Measurements from ENCODE around the gene RNF166.

RNF166 gene

DNA sequence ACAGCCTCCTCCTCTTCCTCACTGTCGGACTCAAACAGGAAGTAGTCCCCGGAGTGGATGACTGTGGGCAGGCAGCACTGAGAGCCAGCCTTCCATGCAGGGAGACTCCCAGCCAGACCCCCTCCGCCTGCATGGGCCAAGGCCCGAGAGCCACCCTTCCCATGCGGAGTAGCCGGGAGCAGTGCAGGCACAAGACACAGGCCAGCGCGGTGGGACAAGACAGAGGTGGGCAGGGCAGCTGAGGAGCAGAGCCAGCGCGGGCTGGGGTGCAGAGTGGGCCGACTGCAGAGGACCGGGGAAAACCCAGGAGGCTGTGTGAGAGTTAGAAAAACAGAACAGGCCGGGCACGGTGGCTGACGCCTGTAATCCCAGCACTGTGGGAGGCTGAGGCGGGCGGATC is 17.7 kb upstream of the RNF166 start:
- DNase-seq (ENCODE audit: low spot score), result no peak

DNA sequence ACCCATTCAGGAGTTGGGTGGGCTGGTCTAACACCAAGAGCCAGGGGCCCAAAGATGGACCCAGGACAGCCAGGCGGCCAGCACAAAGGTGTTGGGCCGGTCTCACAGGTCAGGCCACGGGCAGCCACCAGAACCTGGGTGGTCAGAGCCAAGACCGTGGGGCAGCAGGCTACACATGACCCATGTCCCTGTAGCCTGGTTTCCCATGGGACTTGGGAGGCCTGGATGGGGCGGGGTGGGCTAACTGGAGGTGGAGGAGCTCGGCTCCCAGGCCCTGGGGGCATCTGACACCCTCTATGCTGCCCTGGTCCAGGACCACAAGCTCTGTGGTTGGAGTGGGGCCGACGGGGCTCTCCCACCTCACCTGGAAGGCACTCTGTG is 17.3 kb upstream of the RNF166 start:
- no peak for DNase-seq (ENCODE audit: low spot score)

DNA sequence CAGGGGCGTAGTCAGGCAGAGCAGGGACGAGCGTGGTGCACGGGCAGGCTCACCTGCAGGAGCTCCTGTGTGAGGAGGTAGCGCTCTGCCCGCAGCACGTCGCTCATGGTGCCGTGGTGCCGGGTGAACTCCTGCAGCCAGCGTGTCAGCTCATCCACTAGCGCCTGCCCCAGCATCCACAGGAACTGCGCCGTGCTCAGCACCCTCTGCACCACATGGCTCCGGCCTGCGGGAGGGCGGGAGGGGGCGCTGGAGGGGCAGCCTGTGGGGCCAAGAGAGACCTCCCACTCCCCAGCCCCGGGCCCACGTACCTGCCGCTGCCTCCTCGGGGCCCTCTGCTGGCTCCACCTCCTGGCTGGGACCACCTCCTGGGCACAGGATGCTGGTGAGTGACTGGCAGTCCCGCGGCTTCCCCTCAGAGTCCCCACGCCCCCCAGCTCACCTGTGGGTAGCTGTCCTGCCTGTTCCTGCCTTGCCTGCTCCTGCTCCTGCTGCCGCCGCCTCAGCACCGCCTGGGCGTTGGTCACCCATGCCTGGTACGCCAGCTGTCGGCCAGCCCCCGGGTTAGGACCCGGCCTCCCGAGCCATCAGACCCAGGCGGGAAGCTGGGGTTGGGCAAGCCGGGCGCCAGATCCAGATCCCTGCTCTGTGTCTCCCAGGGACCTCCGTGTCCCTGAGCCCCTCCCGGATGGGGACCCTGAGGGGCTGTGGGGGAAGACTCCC is 16.7 kb upstream of the RNF166 start:
- no peak for DNase-seq (ENCODE audit: low spot score)

DNA sequence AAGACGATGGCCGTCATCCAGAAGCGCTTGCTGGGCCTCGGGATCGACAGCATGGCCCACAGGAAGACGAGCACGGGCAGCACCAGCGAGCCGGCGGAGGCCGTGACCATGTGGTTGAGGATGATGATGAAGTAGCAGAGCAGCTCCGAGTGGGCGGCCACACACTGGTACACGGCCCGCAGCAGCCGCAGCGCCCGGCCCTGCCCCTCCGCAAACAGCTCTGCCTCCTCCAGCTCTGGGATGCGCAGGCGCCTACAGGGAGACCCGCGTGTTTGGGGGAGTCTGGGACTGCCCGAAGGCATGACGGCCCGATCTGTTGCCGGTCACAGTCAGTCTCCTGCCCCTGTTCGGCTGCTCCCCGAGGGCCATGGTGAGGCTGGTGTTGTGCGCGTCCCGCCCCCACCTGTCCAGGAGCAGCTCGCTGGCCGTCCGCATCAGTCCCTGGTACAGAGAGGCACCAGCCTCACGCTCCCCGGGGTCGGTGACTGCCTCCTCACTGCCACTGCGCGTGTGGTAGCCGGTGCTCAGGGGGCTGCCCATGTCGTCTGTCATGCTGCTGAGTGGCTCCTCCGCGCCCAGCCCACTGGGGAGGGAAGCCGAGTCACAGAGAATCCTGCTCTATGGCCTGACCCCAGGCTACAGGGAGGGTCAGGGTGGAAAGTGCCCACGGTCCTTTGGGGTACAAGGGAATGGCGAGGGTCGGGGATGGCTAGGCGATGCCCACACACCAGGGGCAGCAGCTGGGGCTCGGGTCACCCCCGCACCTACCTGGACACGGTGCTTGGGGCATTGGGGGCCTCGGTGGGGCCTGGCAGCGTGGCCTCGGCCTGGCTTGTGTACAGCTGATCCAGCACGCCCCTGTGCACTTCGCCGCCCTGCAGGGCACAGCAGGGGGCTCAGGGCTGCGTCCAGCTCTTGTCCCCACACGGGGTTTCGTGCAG is 15.9 kb upstream of the RNF166 start:
- DNase-seq (ENCODE audit: low spot score), result no peak

DNA sequence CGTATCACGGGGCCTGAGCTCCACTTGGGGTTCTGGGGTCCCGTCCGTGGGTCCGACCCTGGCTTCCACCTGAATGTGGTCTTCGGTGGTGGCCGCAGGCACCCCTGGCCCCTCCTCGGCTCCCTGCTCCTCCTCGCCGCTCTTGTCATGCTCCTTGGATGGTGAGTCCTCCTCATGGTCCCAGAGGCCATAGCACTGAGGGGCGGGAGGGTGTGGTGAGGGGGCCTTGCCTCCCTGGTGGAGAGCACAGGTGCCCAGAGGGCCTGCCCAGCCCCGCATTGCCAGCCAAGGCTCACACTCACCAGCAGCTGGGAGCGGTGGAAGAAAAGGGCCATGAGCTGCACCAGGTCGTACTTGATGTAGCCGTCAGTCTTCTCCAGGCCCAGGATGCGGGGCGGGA is 15.0 kb upstream of the RNF166 start:
- DNase-seq (ENCODE audit: low spot score), result no peak

DNA sequence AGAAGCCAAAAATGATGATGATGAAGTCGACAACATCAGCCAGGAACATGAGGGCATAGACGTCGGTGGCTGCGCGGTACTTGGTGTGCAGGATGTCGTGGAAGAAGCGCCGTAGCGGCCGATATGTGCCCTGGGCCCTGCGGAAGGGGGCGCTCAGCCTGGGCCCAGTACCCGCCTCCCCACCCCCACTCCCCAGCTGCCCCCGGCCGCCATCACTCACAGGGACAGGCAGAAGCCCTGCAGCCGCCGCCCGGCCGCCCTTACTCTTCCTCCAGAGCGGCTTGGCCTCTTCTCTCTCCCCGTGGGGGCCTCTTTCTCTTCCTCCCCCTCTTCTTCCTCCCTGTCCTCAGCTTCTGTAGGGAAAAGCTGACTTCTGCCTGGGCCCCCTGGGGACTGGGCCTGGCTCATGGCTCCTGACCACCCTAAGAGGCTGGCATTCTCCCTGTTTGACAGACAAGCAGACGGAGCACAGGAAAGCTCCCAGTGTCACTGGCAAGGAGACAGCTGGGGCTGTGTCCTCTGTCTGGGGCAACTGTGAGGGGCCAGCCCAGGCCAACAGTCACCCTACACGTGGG is 14.3 kb upstream of the RNF166 start:
- no peak for DNase-seq (ENCODE audit: low spot score)

DNA sequence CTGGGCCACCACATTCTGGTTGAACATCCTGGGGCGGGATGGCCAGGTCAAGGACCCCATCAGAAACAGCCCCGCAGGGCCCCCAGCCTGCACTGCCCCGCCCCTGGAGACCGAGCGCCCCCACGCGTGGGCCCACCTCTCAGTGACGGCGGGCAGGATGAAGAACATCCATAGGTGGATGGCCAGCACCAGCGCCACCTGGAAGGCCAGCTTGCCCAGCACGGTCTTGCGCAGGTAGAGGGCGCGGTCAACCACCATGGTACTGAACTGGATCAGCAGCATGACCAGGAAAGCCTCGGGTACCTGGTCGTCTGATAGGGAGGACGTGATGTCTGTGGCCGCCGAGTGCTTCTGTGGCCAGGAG is 13.7 kb upstream of the RNF166 start:
- DNase-seq (ENCODE audit: low spot score), result no peak

DNA sequence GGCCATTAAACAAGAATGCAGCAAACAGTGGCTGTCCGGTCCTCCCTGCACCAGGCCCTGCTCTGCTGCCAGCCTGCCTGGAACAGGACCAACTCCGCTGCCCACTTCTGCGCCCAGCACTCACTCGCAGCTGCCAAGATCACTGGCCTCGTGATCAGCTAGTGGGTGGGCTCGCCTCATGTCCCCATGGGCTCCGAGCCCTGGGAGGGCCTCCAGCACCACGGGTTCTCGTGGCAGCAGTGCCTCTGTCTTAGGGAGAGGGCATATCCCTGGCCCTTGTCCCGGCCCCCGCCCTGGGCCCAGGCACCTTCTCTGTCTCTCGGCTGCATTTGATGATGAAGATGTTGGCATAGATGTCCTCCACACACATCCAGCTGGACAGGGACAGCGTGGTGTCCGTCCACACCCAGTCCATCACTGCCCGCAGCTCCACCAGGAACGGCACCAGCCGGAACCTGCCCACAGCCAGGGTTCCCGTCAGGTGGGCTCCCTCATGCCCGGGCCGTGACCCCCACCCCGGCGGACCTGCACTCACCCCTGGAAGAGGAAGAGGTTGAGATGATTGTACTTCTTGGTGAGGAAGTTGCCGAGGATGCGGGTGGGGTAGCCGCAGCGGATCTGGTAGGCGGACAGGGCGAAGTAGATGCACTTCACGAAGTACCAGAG is 13.2 kb upstream of the RNF166 start:
- no peak for DNase-seq (ENCODE audit: low spot score)

DNA sequence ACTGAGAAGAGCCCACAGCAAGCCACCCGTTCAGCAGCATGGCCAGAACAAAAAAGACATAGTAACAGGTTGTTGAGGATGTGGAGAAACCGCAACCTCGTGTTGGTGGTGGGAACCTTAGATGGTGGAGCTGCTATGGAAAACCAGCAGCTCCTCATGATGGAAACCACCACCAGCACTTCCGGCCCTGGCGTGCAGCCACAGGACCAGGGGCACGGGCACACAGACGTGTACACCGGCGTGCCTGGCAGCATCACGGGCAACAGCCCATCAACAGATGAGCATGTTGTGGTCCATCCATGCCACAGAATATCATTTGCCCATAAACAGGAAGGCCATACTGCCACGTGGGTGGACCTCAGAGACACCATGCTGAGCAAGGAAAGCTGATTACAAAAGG is 12.0 kb upstream of the RNF166 start:
- DNase-seq (ENCODE audit: low spot score), result no peak

DNA sequence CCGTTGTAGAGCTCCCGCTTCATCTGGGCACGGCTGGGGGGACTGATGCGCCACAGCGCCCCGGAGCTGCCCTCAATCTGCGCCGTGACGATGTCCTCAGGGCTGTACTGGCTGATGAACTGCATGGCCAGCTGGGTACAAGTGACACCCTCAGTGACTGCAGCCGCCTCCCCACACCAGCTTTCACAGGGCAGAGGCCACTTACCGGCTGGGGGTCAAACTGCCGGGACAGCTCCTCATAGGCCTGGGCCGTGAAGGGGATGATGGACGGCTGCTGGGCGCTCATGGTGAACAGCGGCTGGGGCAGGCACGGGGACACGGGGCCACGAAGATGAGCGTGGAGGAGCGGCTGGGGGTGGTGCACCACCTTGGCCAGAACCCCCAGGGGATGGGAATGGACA is 10.4 kb upstream of the RNF166 start:
- DNase-seq (ENCODE audit: low spot score), result no peak

DNA sequence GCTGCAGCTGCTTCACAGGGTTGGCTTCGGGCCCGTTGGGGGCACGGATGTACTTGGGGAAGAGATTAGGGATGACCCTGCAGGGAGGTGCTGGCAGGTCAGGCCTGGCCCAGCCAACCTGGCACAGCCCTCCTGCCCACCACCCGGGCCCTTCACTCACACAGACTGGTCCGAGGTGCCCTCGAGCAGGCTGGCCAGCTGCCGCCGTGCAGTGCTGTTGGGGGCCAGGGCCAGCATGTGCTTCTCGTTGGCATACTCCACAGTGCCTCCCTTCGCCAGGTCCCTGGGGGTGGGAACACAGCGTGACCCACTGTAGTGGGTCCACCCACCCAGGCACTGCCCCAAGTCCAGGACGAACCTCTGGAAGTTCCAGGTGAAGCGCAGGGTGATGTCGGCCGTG is 10.0 kb upstream of the RNF166 start:
- DNase-seq (ENCODE audit: low spot score), result no peak

DNA sequence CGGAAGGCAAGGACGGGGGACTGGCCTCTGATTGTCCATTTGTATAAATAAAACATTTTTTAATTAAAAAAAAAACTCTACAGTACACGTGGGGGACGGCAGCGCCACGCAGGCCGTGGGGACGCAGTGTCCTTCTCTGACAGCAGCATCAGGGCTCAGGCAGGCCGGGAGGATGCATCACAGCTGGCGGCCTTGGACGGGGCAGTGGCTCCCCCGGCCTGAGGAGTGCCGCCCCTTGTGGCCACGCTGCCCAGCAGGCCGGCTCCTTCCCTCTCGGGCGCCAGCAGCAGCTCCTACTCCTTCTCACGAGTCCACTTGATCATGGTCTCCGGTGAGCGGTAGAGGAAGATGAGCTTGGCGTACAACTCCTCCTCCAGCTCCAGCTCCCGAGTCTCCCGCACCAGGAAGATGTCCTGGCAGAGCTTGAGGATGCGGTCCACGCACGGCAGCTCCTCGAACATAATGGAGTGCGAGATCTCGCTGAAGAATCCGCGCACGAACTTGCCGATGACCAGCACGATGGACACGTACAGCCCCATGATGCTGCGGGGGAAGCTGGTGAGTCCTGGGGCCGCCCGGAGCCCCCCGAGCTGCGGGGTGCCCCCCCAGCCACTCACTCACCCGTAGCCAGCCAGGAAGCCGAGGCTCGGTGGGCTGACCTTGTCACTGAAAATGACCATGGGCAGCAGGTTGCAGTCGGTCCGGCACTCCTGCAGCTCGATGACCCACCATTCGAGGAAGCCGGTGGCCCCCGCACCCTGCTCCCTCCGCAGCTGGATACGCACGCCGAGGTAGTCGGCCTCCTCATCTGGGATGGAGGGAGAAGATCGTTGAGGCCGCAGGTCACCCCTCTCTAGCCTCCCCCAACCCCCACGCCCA is 9.3 kb upstream of the RNF166 start:
- no peak for DNase-seq (ENCODE audit: low spot score)

DNA sequence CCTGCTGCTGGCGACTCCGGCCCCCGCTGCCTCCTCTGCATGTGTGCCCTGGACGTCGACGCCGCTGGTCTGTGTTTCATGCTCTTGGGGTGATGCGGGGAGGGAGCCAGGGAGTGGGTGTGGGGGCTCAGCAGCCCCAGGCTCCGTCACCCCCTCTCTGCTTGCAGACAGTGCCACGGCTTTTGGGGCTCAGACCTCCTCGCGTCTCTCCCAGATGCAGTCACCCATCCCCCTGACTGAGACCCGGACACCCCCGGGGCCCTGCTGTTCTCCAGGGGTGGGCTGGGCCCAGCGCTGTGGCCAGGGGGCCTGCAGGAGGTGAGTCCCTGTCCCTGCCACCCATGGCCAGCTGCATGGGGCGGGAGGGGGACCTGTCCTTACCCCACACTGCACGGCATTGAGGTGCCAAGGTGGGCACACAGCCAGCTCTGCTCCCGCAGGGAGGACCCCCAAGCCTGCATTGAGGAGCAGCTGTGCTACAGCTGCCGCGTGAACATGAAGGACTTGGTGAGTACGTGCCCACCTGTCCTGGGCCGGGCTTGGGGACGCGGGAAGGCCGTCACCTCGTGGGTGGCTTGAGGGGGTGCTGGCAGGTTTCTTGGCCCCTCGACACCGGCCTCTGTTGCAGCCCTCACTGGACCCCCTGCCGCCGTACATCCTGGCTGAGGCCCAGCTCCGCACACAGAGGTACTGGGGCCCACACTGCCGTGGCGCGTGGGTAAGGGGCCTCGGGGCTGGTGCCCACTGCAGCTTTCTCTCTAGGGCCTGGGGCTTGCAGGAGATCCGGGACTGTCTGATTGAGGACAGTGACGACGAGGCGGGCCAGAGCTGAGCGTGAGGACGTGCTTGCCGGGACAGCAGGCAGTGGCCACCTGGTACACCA is 8.5 kb upstream of the RNF166 start:
- DNase-seq (ENCODE audit: low spot score), result no peak

DNA sequence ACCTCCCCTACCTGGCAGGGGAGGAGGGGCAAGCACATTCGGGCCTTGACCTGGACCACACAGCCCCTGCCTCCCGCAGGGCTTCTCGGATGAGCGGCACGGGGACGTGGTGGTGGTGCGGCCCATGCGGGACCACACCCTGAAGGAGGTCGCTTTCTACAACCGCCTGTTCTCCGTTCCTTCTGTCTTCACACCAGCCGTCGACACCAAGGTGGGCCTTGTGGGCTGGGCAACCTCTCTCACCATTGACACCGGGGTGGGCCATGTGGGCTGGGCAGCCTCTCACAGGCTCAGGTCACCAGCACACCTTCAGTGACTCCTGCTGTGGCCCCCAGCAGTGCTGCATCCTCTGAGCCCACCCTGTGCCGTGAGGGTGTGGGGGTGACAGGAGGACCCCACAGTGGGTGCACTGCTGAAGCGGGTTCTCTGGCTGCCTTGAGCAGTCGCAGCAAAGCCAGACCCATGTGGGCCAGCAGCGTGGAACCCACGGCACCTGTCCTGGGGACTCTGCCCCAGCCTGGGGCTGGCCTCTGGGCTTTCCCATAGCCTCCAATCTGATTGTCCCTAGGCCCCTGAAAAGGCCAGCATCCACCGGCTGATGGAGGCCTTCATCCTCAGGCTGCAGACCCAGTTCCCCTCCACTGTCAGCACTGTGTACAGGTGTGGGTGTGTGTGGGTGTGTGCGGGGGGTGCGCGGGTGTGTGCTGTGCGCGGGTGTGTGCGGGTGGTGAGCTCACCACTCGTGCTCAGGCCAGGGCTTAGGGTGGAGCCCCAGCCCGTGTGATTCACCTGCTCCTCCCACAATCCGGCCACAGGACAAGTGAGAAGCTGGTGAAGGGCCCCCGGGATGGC is 7.6 kb upstream of the RNF166 start:
- no peak for DNase-seq (ENCODE audit: low spot score)

DNA sequence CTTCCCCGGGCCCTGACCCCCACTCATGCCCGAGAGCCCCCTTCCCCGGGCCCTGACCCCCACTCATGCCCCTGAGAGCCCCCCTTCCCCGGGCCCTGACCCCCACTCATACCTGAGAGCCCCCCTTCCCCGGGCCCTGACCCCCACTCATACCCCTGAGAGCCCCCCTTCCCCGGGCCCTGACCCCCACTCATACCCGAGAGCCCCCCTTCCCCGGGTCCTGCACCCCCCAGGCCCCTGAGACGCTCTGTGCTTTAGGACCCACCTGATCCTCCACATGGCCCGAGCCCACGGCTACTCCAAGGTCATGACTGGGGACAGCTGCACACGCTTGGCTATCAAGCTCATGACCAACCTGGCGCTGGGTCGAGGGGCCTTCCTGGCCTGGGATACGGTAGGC is 6.8 kb upstream of the RNF166 start:
- no peak for DNase-seq (ENCODE audit: low spot score)

DNA sequence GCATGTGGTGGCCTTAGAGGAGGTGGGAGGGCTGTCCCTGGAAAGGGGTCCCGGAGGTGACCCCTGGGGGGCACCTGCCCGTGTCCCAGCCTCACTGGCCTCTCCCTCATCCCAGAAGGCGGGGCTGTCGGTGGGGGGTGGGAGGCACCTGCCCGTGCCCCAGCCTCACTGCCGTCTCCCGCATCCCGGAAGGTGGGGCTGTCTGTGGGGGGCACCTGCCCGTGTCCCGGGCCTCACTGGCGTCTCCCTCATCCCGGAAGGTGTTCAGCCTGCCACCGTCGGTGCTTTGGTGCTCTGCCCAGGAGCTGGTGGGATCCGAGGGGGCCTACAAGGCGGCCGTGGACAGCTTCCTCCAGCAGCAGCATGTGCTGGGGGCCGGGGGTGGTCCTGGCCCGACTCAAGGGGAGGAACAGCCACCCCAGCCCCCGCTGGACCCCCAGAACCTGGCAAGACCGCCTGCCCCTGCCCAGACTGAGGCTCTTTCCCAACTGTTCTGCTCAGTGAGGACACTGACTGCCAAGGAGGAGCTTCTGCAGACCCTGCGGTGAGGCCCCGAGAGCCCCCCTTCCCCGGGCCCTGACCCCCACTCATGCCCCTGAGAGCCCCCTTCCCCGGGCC is 6.3 kb upstream of the RNF166 start:
- DNase-seq (ENCODE audit: low spot score), result no peak

DNA sequence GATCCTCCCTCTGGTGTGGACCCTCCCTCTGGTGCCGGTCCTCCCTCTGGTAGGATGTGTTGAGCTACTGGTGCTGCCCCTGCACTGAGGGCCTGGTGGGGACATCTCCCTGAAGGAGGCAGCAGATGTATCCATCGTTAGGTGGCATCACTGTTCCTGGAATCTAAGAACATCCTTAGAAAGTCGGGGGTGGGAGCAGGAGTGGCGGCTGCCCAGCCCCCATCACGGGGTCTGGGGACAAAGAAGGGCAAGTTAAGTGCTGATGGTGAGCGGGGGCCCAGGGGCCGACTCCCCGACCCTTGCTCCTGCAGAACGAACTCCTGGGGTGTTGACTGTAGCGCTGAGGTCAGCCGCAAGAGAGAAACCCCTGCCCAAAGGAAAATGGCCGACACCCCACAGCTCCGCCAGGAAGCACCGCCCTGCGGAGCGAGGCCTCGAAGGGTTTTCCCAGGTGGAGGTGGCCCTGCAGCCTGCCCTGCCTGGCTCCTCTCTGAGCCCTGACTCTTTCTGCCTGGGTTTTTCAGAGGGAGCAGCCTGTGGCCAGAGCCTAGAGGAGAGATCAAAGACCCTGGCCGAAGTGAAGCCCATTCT is 5.6 kb upstream of the RNF166 start:
- DNase-seq (ENCODE audit: low spot score), result no peak

DNA sequence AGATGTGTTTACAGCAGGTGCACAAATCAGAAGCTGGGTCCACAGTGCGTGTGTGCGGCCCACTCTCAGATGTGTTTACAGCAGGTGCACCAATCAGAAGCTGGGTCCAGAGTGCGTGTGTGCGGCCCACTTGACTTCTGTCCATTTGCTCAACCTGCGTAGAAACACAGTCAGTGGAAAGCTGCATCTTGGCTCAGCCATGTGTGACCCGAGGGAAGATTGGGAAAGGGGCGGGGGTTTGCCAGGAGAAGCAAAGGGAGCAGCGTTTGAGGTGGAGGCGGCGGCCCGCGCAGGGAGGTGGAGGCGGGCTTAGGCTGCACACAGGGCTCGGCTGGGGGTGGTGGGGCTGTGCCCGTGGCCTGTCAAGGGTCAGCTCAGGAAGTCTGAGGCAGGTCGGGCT is 4.3 kb upstream of the RNF166 start:
- no peak for DNase-seq (ENCODE audit: low spot score)
